Stomach (tissue), 4 donors: ENCODE data around the gene ERGIC3.

Experiments used
- EP300 ChIP-seq: sonication (generic); formaldehyde crosslinking; IDR thresholded peaks from one replicate; pipeline ENCODE4 v1.6.1; 2017; ENCODE audit warnings: antibody characterized with exemption
- POLR2A ChIP-seq, 4 donors: fragments of 450-650 bp; IDR thresholded peaks; one replicate each; pipeline ENCODE4 v1.6.1; 2016; ENCODE audit warnings: antibody characterized with exemption in 4 of 4, control low read depth in 2 of 4, mild to moderate bottlenecking in 1 of 4, moderate library complexity in 1 of 4
- POLR2AphosphoS5 ChIP-seq, 3 donors: sonication (generic); formaldehyde crosslinking; IDR thresholded peaks; one replicate each; pipeline ENCODE4 v1.6.1; 2016; ENCODE audit warnings: antibody characterized with exemption in 3 of 3
- TF ChIP-seq, protein P1 (sequence below), 7 experiments: fragments of 450-650 bp in 4 of 7; fragments of 200-600 bp in 3 of 7; sonication (generic) in 3 of 7; IDR thresholded peaks; one replicate each; pipeline ENCODE4 v1.5.1; 2016 to 2019; ENCODE audit warnings: antibody characterized with exemption in 7 of 7, control low read depth in 2 of 7, mild to moderate bottlenecking in 1 of 7

DNA sequence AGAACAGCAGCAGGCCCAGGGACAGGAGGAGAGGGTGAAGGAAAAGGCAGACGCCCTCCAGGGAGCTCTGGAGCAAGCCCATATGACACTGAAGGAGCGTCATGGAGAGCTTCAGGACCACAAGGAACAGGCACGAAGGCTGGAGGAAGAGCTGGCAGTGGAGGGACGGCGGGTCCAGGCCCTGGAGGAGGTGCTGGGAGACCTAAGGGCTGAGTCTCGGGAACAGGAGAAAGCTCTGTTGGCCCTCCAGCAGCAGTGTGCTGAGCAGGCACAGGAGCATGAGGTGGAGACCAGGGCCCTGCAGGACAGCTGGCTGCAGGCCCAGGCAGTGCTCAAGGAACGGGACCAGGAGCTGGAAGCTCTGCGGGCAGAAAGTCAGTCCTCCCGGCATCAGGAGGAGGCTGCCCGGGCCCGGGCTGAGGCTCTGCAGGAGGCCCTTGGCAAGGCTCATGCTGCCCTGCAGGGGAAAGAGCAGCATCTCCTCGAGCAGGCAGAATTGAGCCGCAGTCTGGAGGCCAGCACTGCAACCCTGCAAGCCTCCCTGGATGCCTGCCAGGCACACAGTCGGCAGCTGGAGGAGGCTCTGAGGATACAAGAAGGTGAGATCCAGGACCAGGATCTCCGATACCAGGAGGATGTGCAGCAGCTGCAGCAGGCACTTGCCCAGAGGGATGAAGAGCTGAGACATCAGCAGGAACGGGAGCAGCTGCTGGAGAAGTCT, 37.9 kb upstream of the ERGIC3 start:
- TF ChIP-seq POLR2A (IDR thresholded peaks at IDR 0.05) (no peak), EP300 (no peak), POLR2AphosphoS5 (IDR thresholded peaks at IDR 0.05) (no peak)
- TF ChIP-seq, protein P1, sequence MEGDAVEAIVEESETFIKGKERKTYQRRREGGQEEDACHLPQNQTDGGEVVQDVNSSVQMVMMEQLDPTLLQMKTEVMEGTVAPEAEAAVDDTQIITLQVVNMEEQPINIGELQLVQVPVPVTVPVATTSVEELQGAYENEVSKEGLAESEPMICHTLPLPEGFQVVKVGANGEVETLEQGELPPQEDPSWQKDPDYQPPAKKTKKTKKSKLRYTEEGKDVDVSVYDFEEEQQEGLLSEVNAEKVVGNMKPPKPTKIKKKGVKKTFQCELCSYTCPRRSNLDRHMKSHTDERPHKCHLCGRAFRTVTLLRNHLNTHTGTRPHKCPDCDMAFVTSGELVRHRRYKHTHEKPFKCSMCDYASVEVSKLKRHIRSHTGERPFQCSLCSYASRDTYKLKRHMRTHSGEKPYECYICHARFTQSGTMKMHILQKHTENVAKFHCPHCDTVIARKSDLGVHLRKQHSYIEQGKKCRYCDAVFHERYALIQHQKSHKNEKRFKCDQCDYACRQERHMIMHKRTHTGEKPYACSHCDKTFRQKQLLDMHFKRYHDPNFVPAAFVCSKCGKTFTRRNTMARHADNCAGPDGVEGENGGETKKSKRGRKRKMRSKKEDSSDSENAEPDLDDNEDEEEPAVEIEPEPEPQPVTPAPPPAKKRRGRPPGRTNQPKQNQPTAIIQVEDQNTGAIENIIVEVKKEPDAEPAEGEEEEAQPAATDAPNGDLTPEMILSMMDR (IDR thresholded peaks at IDR 0.05): no peak
